GM10266 (cell line): Measurements from ENCODE around the gene PLD1.

Experiments
- DNase-seq: peaks from one replicate; pipeline ENCODE4 v3.0.0; 2012; ENCODE audit errors: extremely low spot score
- TF ChIP-seq, protein P1 (sequence below): IDR thresholded peaks from 2 replicates; pipeline ENCODE4 v1.5.1; 2012; ENCODE audit warnings: mild to moderate bottlenecking, low read depth; ENCODE audit not compliant: control insufficient read depth, insufficient read depth; ENCODE audit errors: missing control alignments

Gene PLD1

DNA sequence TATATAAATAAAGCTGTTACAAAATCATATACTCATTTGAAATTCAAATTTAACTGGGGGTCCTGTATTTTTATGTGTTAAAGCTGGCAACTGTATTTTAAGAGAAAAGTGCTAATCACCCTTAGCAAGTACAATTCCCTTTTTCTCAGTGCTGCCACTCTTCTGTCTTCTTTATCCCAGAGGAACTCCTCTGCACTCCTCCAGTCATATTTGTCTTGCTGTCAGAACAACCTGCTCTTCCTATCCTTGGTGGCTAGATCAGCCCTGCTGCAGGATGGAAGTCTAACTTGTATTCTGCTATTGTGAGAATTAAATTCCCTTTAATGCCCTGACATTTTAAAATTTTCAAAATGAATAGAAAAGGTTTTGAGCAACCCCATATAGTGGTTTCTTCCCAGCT is 226.2 kb downstream of the PLD1 start:
- DNase-seq: no peak
- TF ChIP-seq, protein P1, sequence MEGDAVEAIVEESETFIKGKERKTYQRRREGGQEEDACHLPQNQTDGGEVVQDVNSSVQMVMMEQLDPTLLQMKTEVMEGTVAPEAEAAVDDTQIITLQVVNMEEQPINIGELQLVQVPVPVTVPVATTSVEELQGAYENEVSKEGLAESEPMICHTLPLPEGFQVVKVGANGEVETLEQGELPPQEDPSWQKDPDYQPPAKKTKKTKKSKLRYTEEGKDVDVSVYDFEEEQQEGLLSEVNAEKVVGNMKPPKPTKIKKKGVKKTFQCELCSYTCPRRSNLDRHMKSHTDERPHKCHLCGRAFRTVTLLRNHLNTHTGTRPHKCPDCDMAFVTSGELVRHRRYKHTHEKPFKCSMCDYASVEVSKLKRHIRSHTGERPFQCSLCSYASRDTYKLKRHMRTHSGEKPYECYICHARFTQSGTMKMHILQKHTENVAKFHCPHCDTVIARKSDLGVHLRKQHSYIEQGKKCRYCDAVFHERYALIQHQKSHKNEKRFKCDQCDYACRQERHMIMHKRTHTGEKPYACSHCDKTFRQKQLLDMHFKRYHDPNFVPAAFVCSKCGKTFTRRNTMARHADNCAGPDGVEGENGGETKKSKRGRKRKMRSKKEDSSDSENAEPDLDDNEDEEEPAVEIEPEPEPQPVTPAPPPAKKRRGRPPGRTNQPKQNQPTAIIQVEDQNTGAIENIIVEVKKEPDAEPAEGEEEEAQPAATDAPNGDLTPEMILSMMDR: no peak

DNA sequence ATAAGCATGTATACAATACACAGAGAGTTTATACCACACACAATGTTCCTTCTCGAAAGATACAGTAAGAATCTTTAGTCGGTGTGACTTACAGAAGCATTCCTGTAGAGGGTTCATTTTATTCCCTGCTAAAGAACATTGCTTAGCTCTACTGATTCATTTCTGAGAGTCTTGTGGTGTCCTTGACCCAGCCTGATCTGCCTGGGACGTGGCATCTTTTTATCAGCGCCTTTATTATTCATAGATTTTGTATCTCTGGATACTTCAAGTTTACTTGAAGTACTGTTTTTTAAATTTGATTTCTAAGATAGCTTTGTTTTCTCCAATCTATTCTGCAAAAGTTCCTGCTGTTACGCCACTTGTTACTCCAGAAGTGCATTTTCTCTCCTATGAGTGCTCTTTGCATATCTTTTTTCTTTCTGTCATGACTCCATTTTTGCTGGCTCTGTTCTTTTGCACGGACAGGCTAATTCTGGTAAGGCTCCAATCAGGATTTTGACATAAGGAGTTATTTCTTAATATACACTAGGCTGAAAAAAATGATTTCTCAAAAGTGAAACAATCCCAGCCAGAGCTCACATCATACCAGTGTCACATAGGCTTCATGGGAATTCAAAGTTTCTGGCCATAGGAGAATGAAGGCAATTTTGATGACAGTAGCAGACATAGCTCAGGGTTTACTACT is 235.6 kb downstream of the PLD1 start:
- no peak for DNase-seq
- TF ChIP-seq, protein P1: no peak

DNA sequence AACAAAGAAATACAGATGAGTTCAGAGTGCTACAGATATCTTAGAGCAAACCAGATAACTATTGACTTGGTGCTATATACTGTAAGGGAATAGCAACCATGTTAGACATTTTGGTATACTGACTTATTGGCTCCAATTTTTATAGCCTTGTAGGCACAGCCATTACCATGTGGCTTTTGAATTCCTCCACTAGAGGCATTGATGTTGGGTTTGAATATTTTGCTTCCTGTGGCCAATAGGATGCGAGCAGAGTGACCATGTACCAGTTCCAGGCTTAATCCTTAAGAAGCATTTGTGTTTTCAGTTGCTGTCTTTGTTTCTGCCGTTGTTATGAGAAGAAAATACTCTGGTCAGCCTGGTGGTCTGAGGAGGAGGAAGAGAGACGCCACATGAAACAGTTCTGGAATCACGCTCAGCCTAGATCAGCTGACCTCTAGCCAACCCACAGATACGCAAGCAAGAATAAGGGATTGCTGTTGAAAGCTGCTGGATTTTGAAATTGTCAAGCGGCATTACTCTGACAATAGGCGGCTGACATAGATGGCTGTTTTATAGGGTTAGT is 240.6 kb downstream of the PLD1 start:
- DNase-seq: no peak
- TF ChIP-seq, protein P1: no peak

GRCh38 chr3:171568766-171569165 is 241.5 kb downstream of the PLD1 start:
- DNase-seq: no peak
- TF ChIP-seq, protein P1: no peak

- TF ChIP-seq, protein P1: peak; percentile 87
- peak; percentile 72 for DNase-seq
Measured at GRCh38 chr3:171566803-171567422, 243.4 kb downstream of the PLD1 start.

GRCh38 chr3:171565481-171566058 is 244.7 kb downstream of the PLD1 start:
- TF ChIP-seq, protein P1: no peak
- no peak for DNase-seq
